A673 (cell line): Measurements from ENCODE around the gene KCNJ5.

Source experiments
- CTCF ChIP-seq: fragments of 300-800, 200-600 bp; sonication (generic); conservative IDR thresholded peaks from 2 replicates; pipeline ENCODE4 v1.5.1; 2017; ENCODE audit warnings: low read depth, mild to moderate bottlenecking, antibody characterized with exemption, low read length, moderate library complexity, mixed read lengths
- EZH2 ChIP-seq: fragments of 200-600 bp; sonication (generic); IDR thresholded peaks from 2 replicates; pipeline ENCODE4 v1.6.1; 2017; ENCODE audit warnings: borderline replicate concordance, low read depth, mild to moderate bottlenecking, mixed read lengths, antibody characterized with exemption, low read length; ENCODE audit not compliant: poor library complexity, severe bottlenecking

DNA sequence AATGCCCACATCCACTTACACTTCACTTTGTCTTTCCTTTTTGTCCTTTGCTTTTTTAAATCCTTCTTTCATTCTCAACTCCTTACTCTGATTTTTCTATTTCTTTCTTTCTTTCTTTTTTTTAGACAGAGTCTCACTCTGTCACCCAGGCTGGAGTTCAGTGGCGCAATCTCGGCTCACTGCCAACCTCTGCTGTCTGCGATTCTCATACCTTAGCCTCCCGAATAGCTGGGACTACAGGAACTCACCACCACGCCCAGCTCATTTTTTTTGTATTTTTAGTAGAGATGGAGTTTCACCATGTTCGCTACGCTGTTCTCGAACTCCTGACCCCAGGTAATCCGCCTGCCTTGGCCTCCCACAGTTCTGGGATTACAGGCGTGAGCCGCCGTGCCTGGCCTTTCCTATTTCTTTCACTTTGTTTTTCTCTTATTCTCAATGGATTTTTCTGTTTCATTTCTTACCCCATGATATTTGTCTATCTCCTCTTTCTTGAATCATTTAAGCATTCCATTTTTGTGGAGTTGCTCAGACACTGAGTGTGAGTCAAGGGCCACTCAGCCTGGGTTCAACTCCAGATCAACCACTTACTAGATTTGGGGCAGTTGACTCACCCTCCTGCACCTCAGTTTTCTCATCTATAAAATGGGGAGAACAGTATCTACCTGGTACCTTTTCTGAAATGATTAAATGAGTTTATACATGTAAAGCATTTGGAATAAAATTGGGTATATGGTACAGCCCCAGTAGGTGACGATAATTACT, 7.6 kb downstream of the KCNJ5 start:
- TF ChIP-seq CTCF = no peak
- TF ChIP-seq EZH2 = no peak
